Measurements from ENCODE around the gene GUK1. TPM values are rescaled to one million over a fixed set of nuclear protein-coding genes. Genes with fewer than 3 reads are reported as not detected.

GUK1 gene
- total and polyA plus RNA-seq, 4 donors: 247 to 973 (median 454) TPM

- intact Hi-C loops (cut with DNase I): loop anchor here in 1 of 2 donors (2.0 to 10.0 kb wide), 2 partner anchors 39 to 367 kb away; partner anchors contain the start of genes GUK1, JMJD4 and SNAP47
- ATAC-seq (ENCODE audit: low FRiP score) (peak; percentile 19), DNase-seq (peak in 1 of 2 donors; percentile 64)
- no peak overlapping the region for H3K27ac ChIP-seq (ENCODE audit: low read depth in 1 of 2, low read length in 2 of 2)
- peaks cover 0 to 11% of the 10 kb centered on the region in 2 donors for H3K36me3 ChIP-seq (ENCODE audit: control insufficient read depth in 1 of 2, insufficient read depth in 2 of 2, low read length in 1 of 2)
- peak overlapping the region; percentile 58 to 77 for H3K4me3 ChIP-seq (ENCODE audit: low read length in 2 of 2)
- H3K27me3 ChIP-seq (ENCODE audit: control insufficient read depth in 1 of 2, insufficient read depth in 2 of 2, low read length in 1 of 2): no peaks in the 10 kb centered on the region
- 6 to 9% methylated on average over 63 to 73 of the region's 73 CpGs for WGBS, 2 donors
- H3K4me1 ChIP-seq (ENCODE audit: control insufficient read depth in 1 of 2, insufficient read depth in 2 of 2, low read length in 2 of 2): no peaks in the 10 kb centered on the region
- H3K9me3 ChIP-seq (ENCODE audit: control insufficient read depth, low read length): no peaks in the 10 kb centered on the region
Measured at GRCh38 chr1:228101994-228102790, 37.9 kb upstream of the GUK1 start.

GRCh38 chr1:228102791-228103620 lies 37.1 kb upstream of the GUK1 start, which contains the start of gene C1orf35:
Gene C1orf35 (minus strand): TSS chr1:228103325. CDS start chr1:228103227, 98 bp downstream.
- Histone ChIP-seq H3K4me1 (ENCODE audit: control insufficient read depth in 1 of 2, insufficient read depth in 2 of 2, low read length in 2 of 2) (no peaks in the 10 kb centered on the region), H3K27ac (ENCODE audit: low read depth in 1 of 2, low read length in 2 of 2) (peak within 1 kb of the TSS in 1 of 2 donors; percentile 81), H3K27me3 (ENCODE audit: control insufficient read depth in 1 of 2, insufficient read depth in 2 of 2, low read length in 1 of 2) (no peaks in the 10 kb centered on the region), H3K4me3 (ENCODE audit: low read length in 2 of 2) (peak within 1 kb of the TSS; percentile 58 to 77), H3K36me3 (ENCODE audit: control insufficient read depth in 1 of 2, insufficient read depth in 2 of 2, low read length in 1 of 2) (peaks cover 0 to 6% of the 10 kb centered on the region in 2 donors), H3K9me3 (ENCODE audit: control insufficient read depth, low read length) (no peaks in the 10 kb centered on the region)
- 1% methylated on average over 95 to 104 of the region's 104 CpGs for WGBS, 2 donors
- intact Hi-C loops (cut with DNase I): loop anchor here in 1 of 2 donors (2.0 to 10.0 kb wide), 2 partner anchors 38 to 368 kb away; partner anchors contain the start of genes GUK1, JMJD4 and SNAP47
- peak; percentile 92 for ATAC-seq (ENCODE audit: low FRiP score)
- peak; percentile 96 to 99 for DNase-seq

GRCh38 chr1:228104526-228105269 lies 35.4 kb upstream of the GUK1 start:
- H3K4me3 ChIP-seq (ENCODE audit: low read length in 2 of 2): no peak overlapping the region
- DNase-seq (peak in 1 of 2 donors; percentile 63), ATAC-seq (ENCODE audit: low FRiP score) (no peak)
- peaks cover 0 to 2% of the 10 kb centered on the region in 2 donors for H3K36me3 ChIP-seq (ENCODE audit: control insufficient read depth in 1 of 2, insufficient read depth in 2 of 2, low read length in 1 of 2)
- H3K27me3 ChIP-seq (ENCODE audit: control insufficient read depth in 1 of 2, insufficient read depth in 2 of 2, low read length in 1 of 2): no peaks in the 10 kb centered on the region
- 58 to 60% methylated on average over 7 of the region's 7 CpGs for WGBS, 2 donors
- intact Hi-C loops (cut with DNase I): loop anchor here in 1 of 2 donors (10.0 kb wide), 1 partner anchor 370 kb away; the partner anchor contains the start of genes JMJD4 and SNAP47
- no peaks in the 10 kb centered on the region for H3K9me3 ChIP-seq (ENCODE audit: control insufficient read depth, low read length)
- H3K27ac ChIP-seq (ENCODE audit: low read depth in 1 of 2, low read length in 2 of 2): no peak overlapping the region
- no peaks in the 10 kb centered on the region for H3K4me1 ChIP-seq (ENCODE audit: control insufficient read depth in 1 of 2, insufficient read depth in 2 of 2, low read length in 2 of 2)

- ATAC-seq (ENCODE audit: low FRiP score): no peak
- Histone ChIP-seq H3K27ac (ENCODE audit: low read depth in 1 of 2, low read length in 2 of 2) (no peak overlapping the region), H3K9me3 (ENCODE audit: control insufficient read depth, low read length) (no peaks in the 10 kb centered on the region), H3K36me3 (ENCODE audit: control insufficient read depth in 1 of 2, insufficient read depth in 2 of 2, low read length in 1 of 2) (no peaks in the 10 kb centered on the region), H3K4me3 (ENCODE audit: low read length in 2 of 2) (no peak overlapping the region), H3K27me3 (ENCODE audit: control insufficient read depth in 1 of 2, insufficient read depth in 2 of 2, low read length in 1 of 2) (no peaks in the 10 kb centered on the region), H3K4me1 (ENCODE audit: control insufficient read depth in 1 of 2, insufficient read depth in 2 of 2, low read length in 2 of 2) (no peaks in the 10 kb centered on the region)
- intact Hi-C loops (cut with DNase I): loop anchor here in 1 of 2 donors (10.0 kb wide), 1 partner anchor 371 kb away; the partner anchor contains the start of genes JMJD4 and SNAP47
- WGBS, 2 donors: 66 to 68% methylated on average over 9 of the region's 9 CpGs
- peak in 1 of 2 donors; percentile 70 for DNase-seq
Measured at GRCh38 chr1:228105270-228105995, 34.6 kb upstream of the GUK1 start.

- DNase-seq (no peak), ATAC-seq (ENCODE audit: low FRiP score) (no peak)
- no peaks in the 10 kb centered on the region for H3K9me3 ChIP-seq (ENCODE audit: control insufficient read depth, low read length)
- no peak overlapping the region for H3K27ac ChIP-seq (ENCODE audit: low read depth in 1 of 2, low read length in 2 of 2)
- no peaks in the 10 kb centered on the region for H3K4me1 ChIP-seq (ENCODE audit: control insufficient read depth in 1 of 2, insufficient read depth in 2 of 2, low read length in 2 of 2)
- H3K36me3 ChIP-seq (ENCODE audit: control insufficient read depth in 1 of 2, insufficient read depth in 2 of 2, low read length in 1 of 2): no peaks in the 10 kb centered on the region
- no peaks in the 10 kb centered on the region for H3K27me3 ChIP-seq (ENCODE audit: control insufficient read depth in 1 of 2, insufficient read depth in 2 of 2, low read length in 1 of 2)
- H3K4me3 ChIP-seq (ENCODE audit: low read length in 2 of 2): no peak overlapping the region
- WGBS, 2 donors: 75 to 78% methylated on average over 8 of the region's 8 CpGs
- intact Hi-C loops (cut with DNase I): loop anchor here in 1 of 2 donors (10.0 kb wide), 1 partner anchor 371 kb away; the partner anchor contains the start of genes JMJD4 and SNAP47
Measured at GRCh38 chr1:228105996-228106799, 33.9 kb upstream of the GUK1 start.

- Histone ChIP-seq H3K4me3 (ENCODE audit: low read length in 2 of 2) (no peak overlapping the region), H3K36me3 (ENCODE audit: control insufficient read depth in 1 of 2, insufficient read depth in 2 of 2, low read length in 1 of 2) (no peaks in the 10 kb centered on the region), H3K9me3 (ENCODE audit: control insufficient read depth, low read length) (no peaks in the 10 kb centered on the region), H3K27me3 (ENCODE audit: control insufficient read depth in 1 of 2, insufficient read depth in 2 of 2, low read length in 1 of 2) (no peaks in the 10 kb centered on the region), H3K27ac (ENCODE audit: low read depth in 1 of 2, low read length in 2 of 2) (no peak overlapping the region), H3K4me1 (ENCODE audit: control insufficient read depth in 1 of 2, insufficient read depth in 2 of 2, low read length in 2 of 2) (no peaks in the 10 kb centered on the region)
- no peak for DNase-seq
- 85 to 90% methylated on average over 9 of the region's 9 CpGs for WGBS, 2 donors
- intact Hi-C loops (cut with DNase I): loop anchor here in 1 of 2 donors (10.0 kb wide), 1 partner anchor 372 kb away; the partner anchor contains the start of genes JMJD4 and SNAP47
- ATAC-seq (ENCODE audit: low FRiP score): no peak
Measured at GRCh38 chr1:228106800-228107054, 33.4 kb upstream of the GUK1 start.

GRCh38 chr1:228107636-228108035 lies 32.4 kb upstream of the GUK1 start:
- 89 to 91% methylated on average over 19 of the region's 19 CpGs for WGBS, 2 donors
- Histone ChIP-seq H3K27me3 (ENCODE audit: control insufficient read depth in 1 of 2, insufficient read depth in 2 of 2, low read length in 1 of 2) (no peaks in the 10 kb centered on the region), H3K36me3 (ENCODE audit: control insufficient read depth in 1 of 2, insufficient read depth in 2 of 2, low read length in 1 of 2) (no peaks in the 10 kb centered on the region), H3K4me3 (ENCODE audit: low read length in 2 of 2) (no peak overlapping the region), H3K27ac (ENCODE audit: low read depth in 1 of 2, low read length in 2 of 2) (no peak overlapping the region), H3K9me3 (ENCODE audit: control insufficient read depth, low read length) (no peaks in the 10 kb centered on the region), H3K4me1 (ENCODE audit: control insufficient read depth in 1 of 2, insufficient read depth in 2 of 2, low read length in 2 of 2) (no peaks in the 10 kb centered on the region)
- DNase-seq: peak in 1 of 2 donors; percentile 70
- no peak for ATAC-seq (ENCODE audit: low FRiP score)
- intact Hi-C loops (cut with DNase I): loop anchor here in 1 of 2 donors (2.0 to 10.0 kb wide), 3 partner anchors 25 to 373 kb away; partner anchors contain the start of genes ARF1, JMJD4 and SNAP47

Measured in aorta (tissue), 5 donors.